Measurements from ENCODE around the gene CUX1.

CUX1 gene

GRCh38 chr7:101868191-101868950 is 50.9 kb downstream of the CUX1 start:
- H3K4me3 ChIP-seq (ENCODE audit: low read depth, low read length): no peak overlapping the region
- no peak for TF ChIP-seq CTCF (IDR thresholded peaks at IDR 0.05; ENCODE audit: low read depth, low read length, missing control alignments)
- DNase-seq (ENCODE audit: low read depth): no peak

- no peak for DNase-seq (ENCODE audit: low read depth)
- H3K4me3 ChIP-seq (ENCODE audit: low read depth, low read length): no peak overlapping the region
- TF ChIP-seq CTCF (IDR thresholded peaks at IDR 0.05; ENCODE audit: low read depth, low read length, missing control alignments): no peak
Observed at GRCh38 chr7:101869026-101869900, 51.8 kb downstream of the CUX1 start.

GRCh38 chr7:101869901-101870290 is 52.5 kb downstream of the CUX1 start:
- no peak overlapping the region for H3K4me3 ChIP-seq (ENCODE audit: low read depth, low read length)
- DNase-seq (ENCODE audit: low read depth): no peak
- TF ChIP-seq CTCF (IDR thresholded peaks at IDR 0.05; ENCODE audit: low read depth, low read length, missing control alignments): no peak

GRCh38 chr7:101870361-101871062 is 53.1 kb downstream of the CUX1 start:
- TF ChIP-seq CTCF (IDR thresholded peaks at IDR 0.05; ENCODE audit: low read depth, low read length, missing control alignments): peak; percentile 21
- no peak for DNase-seq (ENCODE audit: low read depth)

GRCh38 chr7:101871351-101871750 is 53.9 kb downstream of the CUX1 start:
- H3K4me3 ChIP-seq (ENCODE audit: low read depth, low read length): no peak overlapping the region
- no peak for DNase-seq (ENCODE audit: low read depth)
- no peak for TF ChIP-seq CTCF (IDR thresholded peaks at IDR 0.05; ENCODE audit: low read depth, low read length, missing control alignments)

More at GRCh38 chr7:101870361-101871062, 53.1 kb downstream of the CUX1 start:
- H3K4me3 ChIP-seq (ENCODE audit: low read depth, low read length): no peak overlapping the region

GRCh38 chr7:101874028-101874427 is 56.6 kb downstream of the CUX1 start:
- no peak for TF ChIP-seq CTCF (IDR thresholded peaks at IDR 0.05; ENCODE audit: low read depth, low read length, missing control alignments)
- no peak for DNase-seq (ENCODE audit: low read depth)
- H3K4me3 ChIP-seq (ENCODE audit: low read depth, low read length): no peak overlapping the region

Measured in GM12864 (cell line).